Stimulated activated CD4-positive, alpha-beta T cell treated with anti-CD3 and anti-CD28 coated beads, Interleukin-15, amount 100 ng/mL, for 48 hours (primary cell): Measurements from ENCODE around the gene COL4A2.

Experiments used
- DNase-seq, 2 donors: peaks; one replicate each; pipeline ENCODE4 v3.0.0-alpha.2; 2020; ENCODE audit warnings: low read depth in 2 of 2

COL4A2 gene

DNA sequence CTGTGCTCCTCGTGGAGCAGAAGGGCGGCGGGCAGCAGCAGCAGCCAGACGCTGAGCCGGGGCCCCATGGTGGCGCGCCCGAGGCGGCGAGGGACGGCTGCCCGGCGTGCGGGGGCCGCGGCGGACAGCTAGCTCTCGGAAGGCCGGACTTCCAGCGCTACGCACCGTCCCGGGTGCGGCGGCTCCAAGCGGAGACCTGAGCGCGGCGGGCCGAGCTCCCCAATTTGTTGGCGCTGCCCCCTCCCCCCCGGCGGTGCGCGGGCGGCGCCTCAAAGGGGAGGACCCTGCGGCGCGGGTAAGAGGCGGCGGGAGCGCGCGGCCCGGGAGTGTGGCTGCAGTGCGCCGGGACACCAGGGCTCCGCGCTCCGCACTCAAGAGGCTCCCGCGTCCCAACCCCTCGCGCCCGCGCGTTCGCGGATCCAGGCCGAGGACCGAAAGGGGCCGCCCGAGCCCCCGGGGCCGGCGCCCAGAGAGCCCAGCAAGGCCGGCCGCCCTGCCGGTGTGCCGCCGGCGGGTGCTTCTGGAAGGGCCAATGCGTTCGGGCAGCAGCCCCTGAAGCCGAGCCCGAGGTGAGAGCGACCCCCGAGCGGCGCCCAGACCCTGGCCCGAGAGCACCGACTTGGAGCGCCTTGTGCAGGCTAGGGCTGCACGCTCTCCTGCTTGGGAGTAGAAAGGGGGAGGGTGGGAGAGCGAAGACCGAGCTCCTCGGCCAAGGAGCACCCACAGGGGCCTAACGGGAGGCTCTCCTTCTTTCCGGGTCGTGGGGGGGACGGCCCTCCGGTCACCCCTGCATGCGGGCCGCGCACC is at the start of gene COL4A2, which contains the start of gene COL4A1:
Gene COL4A2 (plus strand): TSS at position 325 of the 807 bp plus-strand sequence. CDS start 620 bp downstream, outside the sequence.
Gene COL4A1 (minus strand): TSS at position 198 of the 807 bp plus-strand sequence. CDS start 130 bp downstream, at position 68.
- no peak for DNase-seq

GRCh38 chr13:110257408-110257807 is 49.7 kb upstream of the COL4A2 start:
- DNase-seq = no peak

DNA sequence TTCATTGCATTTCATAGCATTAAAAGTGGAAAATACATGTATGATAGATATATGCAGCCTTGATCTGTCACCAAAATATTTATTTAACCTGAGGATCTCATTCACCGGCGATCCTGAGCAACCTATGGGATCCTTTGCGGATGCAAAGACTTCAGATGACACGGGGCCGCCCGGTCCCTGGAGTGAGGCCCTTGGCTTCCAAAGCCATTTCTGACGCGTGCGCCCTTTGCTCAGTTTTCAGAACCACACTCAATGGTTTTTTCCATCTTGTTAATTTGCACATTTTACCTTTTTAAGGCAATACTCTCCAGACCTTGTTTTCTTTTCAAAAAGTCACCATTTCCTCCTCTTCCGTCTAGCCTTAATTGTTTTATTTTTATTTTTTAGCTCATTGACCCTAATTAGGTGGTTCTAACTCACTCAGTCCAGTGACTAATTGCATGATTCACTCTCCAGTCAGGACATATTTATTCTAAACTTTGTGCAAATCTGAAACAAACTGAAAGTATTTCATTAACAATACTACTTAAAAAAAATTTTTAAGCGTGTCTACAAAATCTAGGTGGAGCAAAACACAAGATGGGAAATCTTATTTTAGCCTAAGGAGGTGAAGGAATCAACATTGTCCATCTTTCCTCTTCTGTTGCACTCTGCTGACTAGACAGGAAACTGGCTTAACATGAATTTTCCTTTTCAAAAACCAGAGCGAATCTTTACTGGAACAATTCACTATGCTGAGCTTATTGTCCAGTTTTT is 48.0 kb upstream of the COL4A2 start:
- DNase-seq = no peak

DNA sequence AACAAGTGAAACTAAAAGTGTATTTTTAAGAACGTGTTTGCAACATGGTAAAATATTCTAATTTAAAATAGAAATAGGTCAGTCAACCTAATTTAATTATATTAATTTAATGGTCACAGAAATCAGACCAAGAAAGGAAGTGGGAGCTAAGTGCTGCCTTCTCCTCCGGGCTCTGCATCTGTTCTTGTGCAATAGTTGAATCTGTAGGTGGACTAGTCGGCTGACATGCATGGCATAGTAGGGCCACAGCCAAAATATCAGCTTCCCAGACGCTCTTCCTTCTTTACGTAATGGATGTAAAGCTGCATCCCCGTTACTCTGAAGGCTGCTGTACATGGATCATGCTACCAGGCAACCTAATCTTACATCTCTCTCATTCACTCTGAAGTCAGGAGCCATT is 47.4 kb upstream of the COL4A2 start:
- no peak for DNase-seq

DNA sequence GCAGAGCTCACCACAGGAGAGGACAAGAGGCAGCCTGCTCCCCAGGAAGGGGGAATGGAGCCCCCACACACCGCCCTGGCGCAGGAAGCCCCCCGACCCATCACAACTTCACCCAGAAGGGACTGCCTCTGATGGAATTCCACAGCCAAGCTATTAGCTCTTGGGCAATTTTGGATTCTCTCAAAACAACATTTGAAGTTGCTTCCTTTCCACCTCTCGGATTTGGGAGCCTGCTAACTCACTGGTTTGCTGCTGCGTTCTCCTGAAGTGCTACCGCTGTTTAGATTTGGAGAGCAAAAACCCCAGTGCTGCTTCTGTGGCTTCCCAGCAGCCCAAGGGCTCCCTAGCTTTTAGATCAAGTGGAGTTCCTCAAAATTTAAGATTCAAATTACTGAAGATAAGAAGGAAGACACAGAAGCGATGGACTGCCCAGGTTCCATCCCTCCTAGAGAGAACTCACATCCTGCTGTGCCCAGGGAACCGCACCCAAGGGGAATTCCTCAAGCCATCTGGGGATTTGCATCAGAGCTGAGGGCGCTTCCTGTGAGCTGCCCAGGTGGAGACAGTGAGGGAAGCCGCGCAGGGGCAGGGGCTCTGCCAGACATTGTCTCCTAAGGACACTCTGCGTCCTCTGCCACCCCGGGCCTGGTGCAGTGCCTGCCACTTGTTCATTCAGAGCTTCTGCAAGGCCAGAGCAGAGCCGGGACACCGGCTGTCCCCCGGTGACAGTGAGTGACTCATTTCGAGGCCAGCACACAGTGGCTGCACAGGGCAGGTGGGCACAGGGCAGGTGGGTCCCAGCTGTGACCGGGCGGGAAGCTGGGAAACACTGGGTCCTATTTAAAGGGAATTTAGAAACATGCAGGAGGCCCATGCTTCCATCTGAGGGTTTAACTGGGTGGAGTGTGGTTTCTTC is 45.7 kb upstream of the COL4A2 start:
- no peak for DNase-seq

GRCh38 chr13:110262082-110262436 is 45.0 kb upstream of the COL4A2 start:
- DNase-seq = no peak

DNA sequence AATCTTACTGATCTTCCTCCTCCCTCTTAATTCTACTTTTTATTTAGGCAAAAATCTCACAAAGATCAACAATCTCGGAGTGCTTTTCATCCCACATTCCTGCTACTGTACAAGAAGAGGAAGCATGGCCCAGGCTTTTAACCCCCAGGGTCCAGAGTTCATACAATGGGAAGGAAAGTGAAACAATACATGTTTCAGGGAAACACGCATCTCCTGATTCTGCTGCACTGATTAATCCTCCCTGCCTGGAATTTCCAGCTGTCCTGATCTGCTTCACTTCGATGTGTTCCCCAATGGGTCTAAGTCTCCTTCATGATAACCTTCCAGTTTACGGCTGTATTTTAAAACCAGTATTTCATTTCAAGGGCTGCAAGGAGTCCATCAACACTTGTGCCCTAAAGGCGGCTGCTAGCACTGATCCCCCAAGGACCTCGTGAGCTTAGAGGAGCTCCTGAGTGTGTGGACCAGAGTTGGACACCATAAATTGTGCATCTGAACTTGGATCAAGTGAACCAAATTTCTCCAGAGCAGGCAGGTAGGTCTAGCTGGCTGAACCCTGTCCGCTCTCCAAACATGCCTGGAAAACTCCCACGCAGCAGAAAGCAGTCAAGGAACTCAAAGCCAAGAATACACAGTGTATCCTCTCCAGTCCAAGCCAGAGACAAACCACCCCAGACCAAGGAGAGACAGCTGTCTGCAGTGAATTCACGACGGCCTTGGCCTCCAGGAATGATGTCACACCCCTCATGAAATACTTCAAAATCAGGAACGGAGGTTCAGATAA is 44.4 kb upstream of the COL4A2 start:
- no peak for DNase-seq

GRCh38 chr13:110263404-110263803 is 43.7 kb upstream of the COL4A2 start:
- no peak for DNase-seq

- DNase-seq = no peak
Observed at GRCh38 chr13:110263888-110264287, 43.2 kb upstream of the COL4A2 start.

DNA sequence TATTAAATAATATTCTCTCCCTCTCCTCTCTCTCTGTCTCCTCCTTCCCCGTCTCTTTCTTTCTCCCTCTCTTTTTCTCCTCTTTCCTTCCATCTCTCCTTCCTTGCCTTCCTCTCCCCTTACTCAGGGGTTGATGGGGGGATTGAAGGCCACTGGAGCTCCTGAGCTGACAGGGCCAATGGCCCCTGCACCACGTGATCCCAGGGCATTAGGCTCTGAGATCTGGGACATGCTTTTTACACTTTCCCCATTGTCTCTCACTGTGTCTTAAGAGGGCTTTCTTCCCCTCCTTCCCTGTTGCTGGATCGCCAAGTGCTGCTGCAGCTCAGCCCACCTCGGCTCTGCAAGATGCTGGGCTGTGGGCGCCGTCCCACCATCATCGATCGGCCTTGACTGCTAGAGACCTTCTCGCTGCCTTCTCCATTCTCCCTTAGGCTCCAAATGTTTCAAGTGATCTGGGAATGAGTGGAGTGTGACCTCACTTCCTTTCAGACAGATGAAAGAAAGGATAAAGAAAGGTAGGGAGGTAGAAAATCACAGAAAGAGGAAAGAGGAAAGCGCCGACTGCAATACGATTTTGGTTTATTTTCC is 42.3 kb upstream of the COL4A2 start:
- DNase-seq = no peak

DNA sequence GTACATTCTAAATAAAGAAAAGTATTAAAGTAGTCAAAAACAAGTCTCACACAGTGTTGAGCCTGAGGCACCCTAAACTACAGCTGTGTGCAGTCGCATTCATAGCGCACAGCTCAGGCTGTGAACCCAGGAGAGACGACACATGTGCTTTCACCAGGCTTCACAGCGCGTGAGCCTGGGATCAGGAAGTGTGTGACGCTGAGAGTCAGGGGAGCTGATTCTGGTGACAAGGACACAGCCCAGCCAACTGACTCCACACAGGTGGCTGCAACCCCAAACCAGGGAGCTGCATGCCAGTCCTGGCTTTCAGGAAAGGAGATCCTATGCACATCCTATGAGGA is 41.8 kb upstream of the COL4A2 start:
- no peak for DNase-seq

GRCh38 chr13:110265682-110266430 is 41.2 kb upstream of the COL4A2 start:
- no peak for DNase-seq

DNA sequence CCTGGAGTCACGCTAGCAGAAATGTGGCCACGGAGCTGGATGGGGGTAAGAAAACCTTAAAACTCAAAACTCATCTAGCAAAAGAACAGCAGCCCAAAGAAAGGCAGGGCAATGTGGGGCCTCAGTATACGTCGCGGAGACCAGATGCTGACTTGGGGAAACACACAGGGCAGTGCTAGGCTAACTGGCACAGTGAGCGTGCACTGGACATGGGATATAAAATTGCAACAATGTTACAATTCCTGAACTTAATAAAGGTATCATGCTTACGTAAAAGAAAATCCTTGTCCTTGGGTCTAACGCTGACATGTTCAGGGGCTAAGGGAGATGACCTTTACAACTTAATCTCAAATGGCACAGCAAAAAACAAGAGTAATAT is 40.7 kb upstream of the COL4A2 start:
- DNase-seq = no peak

DNA sequence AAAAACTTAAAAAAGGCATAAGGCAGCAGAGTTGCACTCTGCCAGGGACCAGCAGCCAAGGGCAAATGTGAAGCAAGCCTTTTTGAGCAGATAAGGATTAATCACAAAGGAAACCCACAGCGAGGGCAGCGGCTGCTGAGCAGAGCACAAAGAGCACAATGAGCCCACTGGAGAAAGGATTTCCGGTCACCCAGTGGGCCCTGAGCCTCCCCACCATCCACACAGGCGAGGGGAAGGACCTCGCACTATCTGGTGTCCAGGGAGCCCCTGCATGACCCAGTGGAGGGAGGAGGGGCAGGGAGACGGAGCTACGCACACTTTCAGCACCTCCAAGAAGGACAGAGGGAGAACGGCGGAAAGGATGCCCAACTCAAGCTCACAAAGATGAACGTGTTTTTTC is 40.1 kb upstream of the COL4A2 start:
- no peak for DNase-seq

GRCh38 chr13:110268061-110268460 is 39.0 kb upstream of the COL4A2 start:
- no peak for DNase-seq

DNA sequence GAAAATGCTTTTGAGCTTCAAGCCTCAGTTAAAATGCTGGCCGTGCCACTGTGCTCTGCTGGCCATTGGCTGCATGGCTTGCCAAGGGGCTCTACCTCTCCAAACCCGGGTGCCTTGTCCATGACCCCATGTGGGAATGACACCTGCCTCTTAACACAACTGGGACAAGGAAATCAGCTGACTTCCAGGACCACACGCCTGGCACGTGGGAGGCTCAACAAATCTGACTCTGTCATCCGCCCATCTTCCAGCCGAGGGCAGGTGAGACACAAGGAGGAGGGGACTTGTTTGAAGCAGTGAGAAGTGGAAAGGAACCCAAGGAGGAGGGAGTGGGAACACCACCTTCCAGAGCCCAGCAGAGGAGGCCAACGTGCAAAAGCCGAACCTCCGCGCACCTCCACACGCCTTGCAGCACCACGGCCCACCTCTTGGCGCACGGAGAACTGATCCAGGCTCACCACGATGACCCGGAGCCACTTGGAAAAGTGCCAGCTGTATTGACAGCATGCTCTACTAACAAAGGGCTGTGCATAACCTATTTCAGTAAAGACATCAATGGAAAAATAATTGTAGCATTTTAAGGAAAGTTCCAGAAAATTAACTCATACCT is 38.4 kb upstream of the COL4A2 start:
- DNase-seq = no peak

DNA sequence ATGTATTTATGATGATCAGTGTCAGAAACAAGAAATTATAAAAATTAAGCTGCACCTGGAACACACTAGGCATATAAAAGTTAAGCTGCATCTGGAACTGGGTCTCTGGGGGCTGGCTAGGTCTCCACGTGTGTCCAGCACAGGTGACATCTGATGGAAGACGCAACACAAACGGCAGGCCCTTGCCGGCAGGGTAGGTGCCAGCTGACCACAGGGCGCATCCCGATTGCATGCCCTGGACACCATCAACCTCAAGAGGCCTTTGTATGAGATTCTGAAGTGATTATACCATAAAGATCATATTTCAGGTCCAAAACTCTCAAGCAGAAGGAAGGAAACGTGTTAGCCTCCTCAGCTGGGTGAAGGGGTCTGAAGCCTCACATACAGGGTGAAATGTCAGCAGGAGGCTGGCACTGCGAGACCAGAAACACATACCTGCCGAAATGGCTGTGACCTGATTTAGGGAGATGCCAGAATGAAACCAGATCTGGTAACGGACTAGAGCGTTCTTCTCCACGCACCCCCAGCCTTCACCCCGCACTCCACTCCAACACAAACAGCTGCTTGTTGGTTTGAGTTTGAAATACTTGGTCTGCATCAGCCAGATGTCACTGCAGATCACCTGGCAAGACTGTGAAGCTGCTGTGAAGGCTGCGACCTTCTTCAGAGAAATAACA is 37.4 kb upstream of the COL4A2 start:
- no peak for DNase-seq

DNA sequence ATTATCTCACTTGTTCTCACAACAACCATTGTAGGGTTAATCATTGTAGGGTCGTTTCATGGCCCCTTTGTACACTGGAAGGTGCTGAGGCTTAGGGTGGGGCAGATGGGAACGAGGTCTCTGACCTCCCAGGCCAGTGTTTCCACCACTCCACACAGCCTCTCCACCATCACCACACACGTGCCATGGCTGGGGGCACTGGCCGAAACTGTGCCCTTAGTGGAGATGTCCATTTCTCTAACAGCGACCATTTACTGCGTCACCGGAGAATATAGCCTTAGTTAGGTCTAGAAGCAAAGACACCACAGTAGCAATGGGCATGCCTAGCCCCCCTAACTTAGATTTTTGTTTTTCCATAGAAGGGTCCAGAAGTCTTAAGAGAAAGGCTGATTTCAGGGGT is 36.6 kb upstream of the COL4A2 start:
- DNase-seq = no peak

- no peak for DNase-seq
Observed at GRCh38 chr13:110271313-110271712, 35.8 kb upstream of the COL4A2 start.
